Forelimb muscle (tissue), 1 donor: ENCODE results near the gene COL21A1. TPM values are rescaled to one million over a fixed set of nuclear protein-coding genes. Genes with fewer than 3 reads are reported as not detected.

Experiments
- DNase-seq: peaks from one replicate; pipeline ENCODE4 v3.0.0-alpha.2; 2013; ENCODE audit warnings: low read depth
- polyA plus RNA-seq: library from polyadenylated mRNA; unstranded; fragments of 120-200 nt; gene quantifications from one replicate; pipeline ENCODE4 v1.2.1, GENCODE V29; 2013; ENCODE audit not compliant: insufficient read length

COL21A1 gene
- polyA plus RNA-seq, 1 donor: 101 TPM

DNA sequence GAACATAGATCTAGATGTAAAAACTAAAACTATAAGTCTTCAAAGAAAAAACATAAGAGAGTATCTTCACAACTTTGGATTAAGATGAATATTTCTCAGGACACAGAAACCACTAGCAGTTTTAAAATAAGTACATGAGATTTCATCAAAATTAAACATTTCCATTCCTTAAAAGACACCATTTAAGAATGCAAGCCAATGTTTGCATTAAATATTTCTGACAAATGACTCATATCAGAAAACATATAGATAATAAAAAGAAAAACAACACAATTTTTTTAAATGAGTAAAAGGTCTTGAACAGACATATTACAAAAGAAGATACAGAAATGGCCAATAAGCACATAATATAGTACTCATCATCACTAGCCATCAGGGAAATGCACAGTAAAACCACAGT lies 59.7 kb downstream of the COL21A1 start:
- DNase-seq: no peak

DNA sequence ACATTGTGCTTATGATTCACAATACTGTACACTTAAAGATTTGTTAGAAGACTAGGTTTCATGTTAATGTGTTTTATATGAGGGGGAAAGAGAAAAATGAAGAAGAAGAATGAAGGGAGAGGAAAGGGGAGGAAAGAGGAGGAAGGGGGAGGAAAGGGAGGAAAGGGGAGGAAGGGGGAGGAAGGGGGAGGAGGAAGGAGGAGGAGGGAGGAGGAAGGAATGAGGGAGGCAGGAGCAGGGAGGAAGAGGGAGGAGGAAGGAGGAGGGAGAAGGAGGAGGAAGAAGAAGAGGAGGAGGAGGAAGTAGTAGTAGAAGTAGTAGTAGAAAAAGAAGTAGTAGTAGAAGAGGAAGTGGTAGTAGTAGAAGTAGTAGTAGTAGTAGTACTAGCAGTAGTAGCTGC lies 70.6 kb downstream of the COL21A1 start:
- DNase-seq: no peak

DNA sequence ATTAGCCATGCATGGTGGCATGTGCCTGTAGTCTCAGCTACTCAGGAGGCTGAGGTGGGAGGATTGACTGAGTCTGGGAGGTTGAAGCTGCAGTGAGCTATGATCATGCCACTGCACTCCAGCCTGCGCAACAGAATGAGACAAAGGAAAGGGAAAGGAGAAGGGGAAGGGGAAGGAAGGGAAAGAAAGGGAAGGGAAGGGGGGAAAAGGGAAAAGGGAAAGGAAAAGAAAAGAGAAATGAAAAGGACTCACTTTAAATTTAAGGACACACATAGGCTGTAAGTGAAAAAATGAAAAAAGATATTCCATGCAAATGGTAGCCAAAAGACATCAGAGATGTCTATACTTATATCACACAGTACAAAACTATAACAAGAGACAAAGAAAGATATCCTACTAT lies 74.2 kb downstream of the COL21A1 start:
- no peak for DNase-seq

DNA sequence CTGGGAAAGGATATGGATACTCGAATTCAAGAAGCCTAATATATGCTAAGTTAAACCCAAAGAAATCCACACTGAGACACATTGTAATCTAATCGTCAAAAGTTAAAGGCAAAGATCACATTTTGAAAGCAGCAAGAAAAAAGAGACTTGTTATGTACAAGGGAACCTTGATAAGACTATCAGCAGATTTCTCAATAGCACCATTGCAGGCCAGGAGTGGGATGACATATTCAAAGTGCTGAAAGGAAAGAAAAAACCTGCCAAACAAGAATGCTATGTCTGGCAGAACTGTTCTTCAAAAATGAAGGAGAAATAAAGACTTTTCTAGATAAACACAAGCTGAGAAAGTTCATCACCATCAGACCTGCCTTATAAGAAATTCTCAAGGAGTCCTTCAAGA lies 75.2 kb downstream of the COL21A1 start:
- no peak for DNase-seq

DNA sequence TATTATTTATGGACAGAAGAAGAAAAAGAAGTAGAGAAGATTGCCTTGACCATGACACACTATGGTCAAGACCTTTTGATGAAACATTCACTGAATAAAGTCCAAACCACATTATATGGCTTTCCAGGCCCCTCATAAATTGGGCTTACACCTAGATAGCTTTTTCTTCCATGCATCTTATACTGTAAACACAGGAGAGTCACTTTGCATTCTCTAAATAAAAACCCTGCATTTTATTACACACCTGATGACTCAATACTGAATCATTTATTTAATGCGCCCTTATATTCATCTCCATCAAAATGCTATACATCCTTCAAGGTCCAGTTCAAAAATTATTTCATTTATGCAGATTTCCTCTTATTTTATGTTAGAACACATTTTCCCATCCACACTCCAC lies 78.0 kb downstream of the COL21A1 start:
- no peak for DNase-seq

DNA sequence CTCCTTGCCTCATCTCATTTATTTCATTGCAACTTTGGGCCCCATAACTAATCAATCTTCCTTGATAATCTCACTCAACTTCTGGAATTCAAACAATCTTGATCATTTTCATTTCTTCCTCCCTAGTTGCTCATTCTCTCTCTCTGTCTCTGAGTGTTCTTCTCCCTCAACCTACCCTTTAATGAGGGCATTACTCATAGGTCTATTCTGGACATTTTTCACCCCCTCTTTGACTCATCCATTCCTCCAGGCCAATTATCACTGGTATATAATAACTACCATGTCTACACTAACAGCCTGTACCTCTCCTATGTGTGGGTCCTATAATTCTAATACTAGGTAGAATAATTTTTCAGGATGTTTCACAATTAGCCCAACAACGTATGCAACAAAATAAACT lies 78.8 kb downstream of the COL21A1 start:
- DNase-seq: no peak

DNA sequence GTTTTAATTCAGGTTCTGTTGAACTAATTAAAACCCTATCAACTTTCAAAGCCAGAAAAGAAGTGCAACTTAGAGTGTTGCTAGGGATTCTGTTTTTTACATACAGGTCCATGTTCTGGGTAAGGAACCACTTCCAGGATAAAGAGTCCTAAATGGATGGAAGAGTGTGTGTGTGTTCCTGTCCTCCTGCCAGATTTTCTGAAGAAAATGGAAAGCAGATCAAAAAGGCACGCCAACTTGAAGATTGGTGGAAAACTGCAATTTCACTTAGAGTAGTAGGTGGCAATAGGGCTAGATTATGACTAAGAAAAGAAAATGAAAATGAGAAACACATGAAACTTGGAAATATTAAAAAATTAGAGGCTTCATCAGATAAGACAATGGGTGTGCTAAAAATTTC lies 85.3 kb downstream of the COL21A1 start:
- DNase-seq: no peak

DNA sequence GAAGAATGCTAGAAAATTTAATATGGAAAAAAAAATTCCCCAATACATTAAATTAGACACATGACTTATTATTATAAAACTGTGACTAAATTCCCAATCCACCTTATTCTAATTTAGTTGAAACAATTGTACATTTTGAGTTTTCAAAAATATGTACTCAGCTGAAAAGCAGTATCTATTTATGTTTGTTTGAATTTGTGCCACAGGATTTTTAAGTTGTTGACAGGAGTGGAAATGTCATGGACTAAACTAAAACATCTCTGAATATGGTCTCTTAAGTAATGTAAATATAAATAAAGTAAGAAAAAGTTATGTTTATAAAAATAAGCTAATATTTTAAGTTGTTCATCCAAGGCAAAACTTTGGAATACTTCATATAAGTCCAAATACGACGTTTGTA lies 86.9 kb downstream of the COL21A1 start:
- DNase-seq: no peak

DNA sequence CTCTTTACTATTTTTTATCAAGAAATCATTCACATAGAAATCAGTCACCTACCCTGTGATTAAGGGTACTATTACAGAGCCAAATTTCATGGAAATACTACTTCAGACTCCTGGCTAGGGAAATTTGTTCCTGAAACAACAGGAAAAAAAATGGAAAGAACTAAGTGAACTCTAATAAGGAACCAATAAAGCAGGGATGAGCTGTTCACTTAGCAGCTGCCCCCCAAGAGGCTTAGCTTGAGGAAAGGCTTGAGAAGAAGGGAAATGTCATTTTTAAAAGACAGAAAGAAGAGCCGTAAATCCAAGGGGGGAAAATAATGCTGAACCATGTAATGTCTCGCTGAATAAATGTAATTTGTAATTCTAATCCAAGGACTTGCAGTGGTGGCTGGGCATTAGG lies 88.8 kb downstream of the COL21A1 start:
- no peak for DNase-seq

DNA sequence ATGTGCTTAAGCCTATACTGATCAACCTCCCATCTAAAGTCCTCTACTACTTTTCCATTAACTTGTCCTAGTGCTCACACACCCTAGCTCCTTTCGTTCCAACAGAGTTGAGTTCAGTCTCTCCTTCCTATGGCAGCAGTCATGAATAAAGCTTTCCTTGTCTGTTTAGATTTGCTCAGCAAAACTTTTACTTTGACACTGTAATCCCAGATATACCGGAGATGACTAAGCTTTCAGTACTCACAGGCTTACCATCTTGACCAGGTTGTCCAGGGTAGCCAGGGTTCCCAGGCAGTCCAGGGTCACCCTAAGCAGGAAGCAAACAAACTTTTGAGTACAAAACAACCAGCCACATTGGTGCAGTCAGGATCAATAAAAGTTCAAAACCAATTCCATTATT lies 90.7 kb downstream of the COL21A1 start:
- no peak for DNase-seq

DNA sequence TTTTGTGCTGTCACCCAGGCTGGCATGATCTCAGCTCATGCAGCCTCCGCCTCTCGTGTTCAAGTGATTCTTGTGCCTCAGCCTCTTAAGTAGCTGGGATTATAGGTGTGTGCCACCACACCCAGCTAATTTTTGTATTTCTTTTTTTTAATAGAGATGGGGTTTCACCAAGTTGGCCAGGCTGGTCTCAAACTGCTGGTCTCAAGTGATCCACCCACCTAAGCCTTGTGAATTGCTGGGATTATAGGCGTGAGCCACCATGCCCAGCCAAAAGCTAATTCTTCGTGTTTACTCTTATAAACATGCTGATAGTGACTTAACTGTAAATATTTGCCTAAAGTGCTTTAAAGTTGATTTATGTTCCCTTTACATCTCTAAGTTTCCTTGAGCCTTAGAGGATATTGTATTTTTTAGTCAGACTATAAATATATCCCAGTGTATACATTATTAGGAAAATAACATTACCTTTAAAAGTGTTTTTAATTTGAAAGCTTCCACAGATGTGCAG lies 91.7 kb downstream of the COL21A1 start:
- DNase-seq: no peak

DNA sequence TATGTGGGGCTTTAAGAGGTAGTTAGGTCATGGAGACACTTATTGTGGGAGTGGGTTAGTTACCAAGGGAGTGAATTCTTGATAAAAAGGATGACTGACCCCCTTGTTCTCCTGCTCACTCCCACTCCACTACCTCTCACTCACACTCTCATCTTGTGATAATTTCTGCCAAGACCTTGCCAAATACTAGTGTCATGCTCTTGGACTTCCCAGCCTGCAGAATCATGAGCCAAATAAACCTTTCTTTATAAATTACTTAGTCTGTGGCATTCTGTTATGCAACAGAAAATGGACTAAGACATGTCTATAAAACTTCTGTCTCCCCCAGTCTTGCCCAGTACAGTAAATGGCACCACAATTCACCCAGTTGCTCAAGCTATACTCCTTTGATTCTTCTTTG lies 93.3 kb downstream of the COL21A1 start:
- DNase-seq: no peak

DNA sequence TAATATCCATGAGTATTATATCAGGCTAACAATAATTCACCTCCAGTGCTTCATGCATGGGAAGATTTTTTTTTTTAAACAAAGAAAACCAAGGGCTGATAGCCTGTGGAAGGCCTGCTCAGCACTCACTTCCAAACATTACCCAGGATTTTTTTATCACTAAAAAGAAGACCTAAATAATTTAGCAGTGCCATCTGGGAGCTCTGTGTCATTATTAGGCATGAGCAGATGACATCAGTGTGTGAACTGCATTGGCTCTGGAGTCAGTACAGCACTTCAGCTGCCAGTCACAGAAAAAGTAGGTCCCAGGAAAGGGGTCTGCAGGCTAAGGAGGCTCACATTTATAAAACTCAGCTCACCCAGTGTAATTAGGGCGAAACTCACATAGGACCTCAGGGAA lies 94.8 kb downstream of the COL21A1 start:
- DNase-seq: no peak

DNA sequence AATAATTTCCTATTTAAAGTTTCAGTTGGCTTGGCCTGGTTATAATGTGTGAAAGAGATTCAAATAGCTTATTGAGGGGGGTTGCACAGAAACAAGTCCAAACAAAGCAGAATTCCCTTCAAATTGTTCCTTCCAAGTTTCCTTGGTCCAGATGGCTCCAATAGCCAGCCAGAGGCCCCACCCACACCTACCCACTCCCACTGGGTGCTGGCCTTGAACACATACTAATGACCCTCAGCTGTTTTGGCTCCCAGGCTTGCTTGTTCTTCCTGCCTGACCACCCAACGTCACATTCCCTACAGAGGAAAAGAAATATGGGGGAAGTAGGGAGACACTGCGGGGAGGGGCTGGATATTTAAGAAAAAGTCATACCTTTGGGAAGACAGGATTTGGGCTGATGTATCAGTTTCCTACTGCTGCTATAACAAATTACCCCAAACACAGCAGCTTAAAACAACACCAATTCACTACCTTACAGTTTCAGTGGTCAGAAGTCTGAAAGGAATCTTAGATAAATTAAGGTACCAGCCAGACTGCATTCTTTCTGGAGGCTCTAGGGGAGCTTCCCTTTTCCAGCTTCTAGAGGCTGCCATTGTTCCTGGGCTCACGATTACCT lies 95.7 kb downstream of the COL21A1 start:
- DNase-seq: no peak

DNA sequence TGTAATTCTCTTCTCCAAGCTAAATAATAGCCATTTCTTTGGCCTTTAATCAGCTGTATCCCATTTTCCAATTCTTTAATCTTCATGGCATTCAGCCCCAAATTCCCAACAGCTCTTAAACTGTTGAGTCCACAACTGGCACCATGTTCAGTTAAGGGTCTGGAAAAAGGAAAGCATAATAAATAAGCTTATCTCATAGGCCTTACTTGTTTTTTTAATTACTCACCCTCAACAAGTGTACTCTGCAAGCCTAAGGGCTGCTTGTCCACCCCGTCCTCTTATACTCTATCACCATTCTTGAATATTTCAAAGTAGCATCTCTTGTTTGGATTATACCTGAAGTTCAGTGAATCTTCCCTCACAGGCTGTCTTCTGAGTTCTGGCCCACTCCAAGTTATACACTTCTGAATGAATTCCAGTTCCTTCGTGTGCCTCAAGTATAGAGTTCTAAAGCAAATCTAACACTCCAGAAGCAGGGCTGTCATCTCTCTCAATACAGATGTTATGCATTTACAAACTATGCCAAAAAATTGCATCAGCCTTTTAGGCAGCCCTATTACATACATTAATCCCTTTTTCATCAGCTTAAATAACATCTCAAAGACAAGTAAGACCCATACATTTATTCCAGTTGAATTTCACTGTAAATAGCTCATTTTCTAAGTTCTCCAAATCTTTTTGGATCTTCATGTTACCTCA lies 98.7 kb downstream of the COL21A1 start:
- no peak for DNase-seq

DNA sequence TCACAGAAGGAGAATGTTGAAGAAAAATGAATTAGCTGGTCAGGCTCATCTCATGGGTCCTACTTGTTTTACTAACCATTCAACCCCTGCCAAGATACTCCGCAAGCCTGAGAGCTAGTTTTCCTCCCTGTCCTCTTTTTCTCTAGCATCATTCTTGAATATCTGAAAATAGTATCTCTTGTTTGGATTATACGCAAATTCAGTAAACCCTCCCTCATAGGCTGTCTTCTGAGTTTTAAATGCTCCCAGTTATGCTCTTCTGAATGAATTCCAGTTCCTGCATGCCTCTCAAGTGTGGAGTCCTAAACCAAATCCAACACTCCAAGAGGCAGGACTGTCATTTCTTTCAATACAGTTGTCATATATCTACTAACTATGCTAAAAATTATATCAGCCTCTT lies 99.6 kb downstream of the COL21A1 start:
- DNase-seq: no peak

DNA sequence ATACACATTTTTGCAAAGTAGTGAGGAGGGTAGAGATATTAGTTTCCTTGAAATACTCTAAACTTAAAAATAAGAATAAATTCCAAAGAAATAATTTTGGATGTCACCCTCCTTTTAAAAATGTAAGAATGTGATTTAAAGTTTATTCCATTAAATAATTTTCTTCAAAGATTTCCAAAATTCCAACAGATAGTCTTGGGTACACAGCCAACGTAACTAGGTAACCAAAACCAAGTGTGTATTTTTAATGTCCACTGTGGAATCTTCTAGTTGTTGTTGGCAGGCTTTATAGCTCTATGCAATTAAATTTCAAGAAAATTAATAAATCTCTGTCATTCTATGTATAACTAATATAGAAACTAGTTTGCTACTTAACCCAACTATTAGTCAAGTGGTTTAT lies 101.3 kb downstream of the COL21A1 start:
- no peak for DNase-seq

DNA sequence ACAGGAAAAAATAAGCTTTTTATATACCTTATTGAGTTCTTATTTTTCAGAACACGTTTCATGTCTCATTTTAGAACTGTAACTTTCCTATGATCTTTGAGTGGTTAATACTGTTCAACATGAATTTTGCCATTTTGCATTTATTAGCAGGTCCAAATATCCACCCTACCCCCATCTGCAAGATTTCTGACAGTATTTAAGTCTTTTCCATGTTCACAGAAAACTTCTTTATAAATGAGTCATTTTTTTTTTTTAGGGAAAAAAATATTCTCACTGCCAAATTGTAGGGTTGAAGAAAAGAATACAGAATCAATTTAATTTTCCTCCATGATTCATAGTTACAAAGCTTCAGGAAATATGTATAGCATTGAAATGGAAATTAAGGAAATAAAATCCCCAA lies 101.8 kb downstream of the COL21A1 start:
- no peak for DNase-seq

DNA sequence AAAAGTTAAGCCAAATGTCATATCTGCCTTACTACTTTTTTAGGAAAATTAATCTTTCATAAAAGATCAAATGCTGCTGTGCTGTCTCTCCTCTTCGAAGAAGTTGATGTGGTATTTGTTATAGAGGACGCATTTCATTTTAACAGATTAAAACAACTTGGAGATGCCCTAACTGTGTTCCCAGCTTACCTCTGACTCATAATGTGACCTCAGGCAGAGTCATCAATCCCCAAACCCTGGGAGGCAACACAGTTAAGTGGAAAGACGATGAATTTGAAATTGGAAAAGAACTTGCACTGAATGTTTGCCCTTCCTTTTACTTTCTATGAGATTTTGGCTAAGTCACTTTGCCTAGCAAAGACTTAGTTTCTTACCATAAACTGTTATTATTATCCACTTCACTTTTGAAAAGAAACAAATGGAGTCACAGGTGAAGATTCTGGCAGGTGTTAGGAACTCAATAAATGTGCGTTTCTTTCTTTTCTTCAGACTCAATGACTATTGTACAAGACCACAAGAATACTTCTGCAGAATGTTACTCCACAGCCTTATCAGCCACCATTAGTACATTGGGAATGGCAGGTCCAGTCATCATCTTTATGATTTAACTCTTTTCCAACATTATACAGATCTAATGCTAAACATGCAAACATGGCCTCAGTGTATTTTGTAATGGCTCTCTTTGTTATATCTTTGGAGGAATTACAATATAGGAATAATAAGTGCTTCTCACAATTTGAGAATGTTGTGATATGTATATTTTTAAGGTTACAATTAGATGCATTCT lies 102.6 kb downstream of the COL21A1 start:
- DNase-seq: no peak

DNA sequence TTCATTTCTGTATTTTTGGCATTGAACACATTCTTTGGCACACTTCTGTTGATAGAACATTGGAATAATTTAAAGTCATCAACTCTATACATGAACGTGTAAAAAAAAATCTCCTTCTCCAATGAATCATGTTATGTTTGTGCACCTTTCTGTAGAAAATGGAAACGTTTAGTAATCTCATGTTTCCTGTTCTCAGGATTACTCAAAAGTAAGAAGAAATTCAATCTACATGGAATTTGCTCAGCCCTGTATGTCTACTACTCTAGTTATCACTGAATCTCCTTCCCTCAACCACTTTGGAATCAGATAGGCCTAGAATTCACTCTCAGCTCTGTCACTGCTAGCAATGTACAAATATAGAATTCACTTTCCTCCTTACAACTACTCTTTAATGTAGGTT lies 103.6 kb downstream of the COL21A1 start:
- DNase-seq: no peak

DNA sequence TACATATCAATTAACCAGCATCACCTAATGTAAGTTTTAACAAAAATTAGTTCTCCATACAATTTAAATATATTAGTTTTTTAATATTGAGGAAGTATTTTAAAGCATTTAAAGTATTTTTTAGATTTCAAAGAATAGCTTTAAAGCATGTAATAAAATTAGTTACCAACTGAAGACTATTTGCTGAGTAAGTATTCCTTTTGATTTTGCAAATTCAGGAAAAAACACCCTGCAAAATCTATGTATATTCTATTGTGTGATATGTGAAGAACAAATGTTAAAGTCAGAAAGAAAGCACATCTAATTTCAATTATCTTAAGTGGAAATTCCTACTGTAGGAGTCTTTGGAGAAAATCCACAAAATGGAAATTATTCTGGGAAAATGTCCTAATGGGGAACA lies 107.3 kb downstream of the COL21A1 start:
- DNase-seq: no peak

DNA sequence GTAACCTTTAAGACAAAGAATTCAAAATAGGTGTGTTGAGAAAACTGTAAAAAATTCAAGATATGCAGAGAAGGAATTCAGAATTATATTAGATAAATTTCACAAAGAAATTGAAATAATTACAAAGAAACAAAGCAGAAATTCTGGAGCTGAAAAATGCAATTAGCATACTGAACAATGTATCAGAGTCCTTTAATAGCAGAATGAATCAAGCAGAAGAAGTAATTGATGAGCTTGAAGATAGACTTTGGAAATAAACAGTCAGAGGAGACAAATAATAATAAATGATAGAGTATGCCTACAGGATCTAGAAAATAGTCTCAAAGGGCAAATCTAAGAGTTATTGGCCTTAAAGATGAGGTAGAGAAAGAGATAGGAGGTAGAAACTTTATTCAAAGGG lies 131.7 kb downstream of the COL21A1 start:
- DNase-seq: no peak

DNA sequence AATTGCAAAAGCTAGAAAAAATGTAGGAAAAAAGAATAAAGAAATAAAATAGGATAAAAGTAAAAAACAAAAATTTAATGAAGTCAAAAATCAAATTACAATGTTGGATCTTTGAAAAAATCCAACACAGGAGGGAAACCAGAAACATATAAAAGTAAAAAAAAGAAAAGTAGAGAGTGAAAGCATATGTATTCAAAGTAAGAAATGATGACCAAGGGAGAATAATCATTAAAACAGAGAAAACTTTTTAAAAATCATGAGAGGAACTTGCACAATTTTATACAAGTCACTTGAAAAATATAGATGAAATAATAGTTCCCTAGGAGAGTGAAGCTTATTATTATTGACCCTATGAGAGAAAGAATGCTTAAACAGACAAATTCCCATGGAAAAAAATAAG lies 138.2 kb downstream of the COL21A1 start:
- no peak for DNase-seq
